AG04449 (cell line): ENCODE data around the gene MBTPS1.
A peak's percentile ranks its signal among the peaks of the same experiment; 100 is the strongest.

Source experiments
- CTCF ChIA-PET: fragments of 350-600 bp; formaldehyde crosslinking; extraction: SDS; loops from one replicate; lab custom pipeline; 2021; ENCODE audit warnings: antibody characterized with exemption; lab: Yijun Ruan, JAX
- POLR2A ChIA-PET: fragments of 400-600, 350-600 bp; formaldehyde crosslinking; extraction: SDS; loops from one replicate; lab custom pipeline; 2020; ENCODE audit warnings: antibody characterized with exemption, inconsistent platforms; lab: Yijun Ruan, JAX
- DNase-seq: peaks from one replicate; pipeline ENCODE4 v3.0.0-alpha.2; 2010; ENCODE audit warnings: low read depth, low spot score
- H3K4me3 ChIP-seq: 2 replicates; pipeline ENCODE4 v1.5.1; 2011; ENCODE audit warnings: low read depth, mild to moderate bottlenecking, control low read depth, low read length
- TF ChIP-seq, protein P1 (sequence below): IDR thresholded peaks from one replicate; pipeline ENCODE4 v1.5.1; 2011; ENCODE audit warnings: mild to moderate bottlenecking, moderate library complexity, low read length, control low read depth, inconsistent platforms; ENCODE audit not compliant: insufficient read depth; ENCODE audit errors: missing control alignments

The MBTPS1 gene

DNA sequence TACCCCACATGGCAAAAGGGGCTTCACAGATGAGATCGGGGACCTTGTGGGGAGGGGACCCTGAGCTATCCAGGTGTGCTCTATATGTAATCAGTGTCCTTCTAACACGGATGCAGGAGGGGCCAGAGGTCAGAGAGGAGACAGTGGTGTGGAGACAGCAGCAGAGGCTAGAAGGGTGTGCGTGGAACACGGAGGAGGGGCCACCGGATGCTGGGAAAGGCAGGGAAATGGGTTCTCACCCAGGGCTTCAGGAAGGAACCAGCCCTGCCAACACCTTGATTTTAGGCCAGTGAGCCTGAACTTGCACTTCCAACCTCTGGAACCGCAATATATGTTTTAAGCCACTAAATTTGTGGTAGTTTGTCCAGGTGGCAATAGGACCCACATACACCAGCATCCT is 69.5 kb downstream of the MBTPS1 start:
- H3K4me3 ChIP-seq: no peak overlapping the region
- ChIA-PET CTCF (interaction anchor here (1.3 to 3.3 kb wide), 4 partner anchors 11 to 38 kb away, joined by 5 to 12 read pairs (median 8); no protein-coding TSS in a partner anchor), POLR2A (no interaction called here)
- TF ChIP-seq, protein P1, sequence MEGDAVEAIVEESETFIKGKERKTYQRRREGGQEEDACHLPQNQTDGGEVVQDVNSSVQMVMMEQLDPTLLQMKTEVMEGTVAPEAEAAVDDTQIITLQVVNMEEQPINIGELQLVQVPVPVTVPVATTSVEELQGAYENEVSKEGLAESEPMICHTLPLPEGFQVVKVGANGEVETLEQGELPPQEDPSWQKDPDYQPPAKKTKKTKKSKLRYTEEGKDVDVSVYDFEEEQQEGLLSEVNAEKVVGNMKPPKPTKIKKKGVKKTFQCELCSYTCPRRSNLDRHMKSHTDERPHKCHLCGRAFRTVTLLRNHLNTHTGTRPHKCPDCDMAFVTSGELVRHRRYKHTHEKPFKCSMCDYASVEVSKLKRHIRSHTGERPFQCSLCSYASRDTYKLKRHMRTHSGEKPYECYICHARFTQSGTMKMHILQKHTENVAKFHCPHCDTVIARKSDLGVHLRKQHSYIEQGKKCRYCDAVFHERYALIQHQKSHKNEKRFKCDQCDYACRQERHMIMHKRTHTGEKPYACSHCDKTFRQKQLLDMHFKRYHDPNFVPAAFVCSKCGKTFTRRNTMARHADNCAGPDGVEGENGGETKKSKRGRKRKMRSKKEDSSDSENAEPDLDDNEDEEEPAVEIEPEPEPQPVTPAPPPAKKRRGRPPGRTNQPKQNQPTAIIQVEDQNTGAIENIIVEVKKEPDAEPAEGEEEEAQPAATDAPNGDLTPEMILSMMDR: no peak
- no peak for DNase-seq

DNA sequence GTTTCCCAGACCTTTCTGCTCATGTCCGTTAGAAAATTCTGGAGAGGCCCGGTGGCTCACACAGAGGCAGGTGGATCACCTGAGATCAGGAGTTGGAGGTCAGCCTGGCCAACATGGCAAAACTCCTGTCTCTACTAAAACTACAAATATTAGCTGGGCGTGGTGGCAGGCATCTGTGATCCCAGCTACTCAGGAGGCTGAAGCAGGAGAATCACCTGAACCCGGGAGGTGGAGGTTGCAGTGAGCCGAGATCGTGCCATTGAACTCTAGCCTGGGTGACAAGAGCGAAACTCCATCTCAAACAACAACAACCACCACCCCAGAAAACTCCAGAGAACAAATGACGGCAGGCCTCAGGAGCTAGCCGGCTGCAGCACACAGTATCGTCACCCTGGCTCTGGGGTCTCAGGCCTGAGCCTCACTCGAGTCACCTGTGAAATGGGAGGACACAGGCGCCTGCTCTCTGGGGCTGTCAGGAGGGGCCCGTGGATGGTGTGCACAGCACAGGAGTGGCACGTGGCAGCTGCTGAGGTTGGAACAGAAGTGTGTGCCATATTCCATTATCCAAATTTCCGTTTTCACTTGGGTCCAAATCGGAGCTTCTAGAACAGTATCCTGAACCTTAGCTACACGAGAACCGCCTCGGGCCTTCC is 70.8 kb downstream of the MBTPS1 start:
- no peak overlapping the region for H3K4me3 ChIP-seq
- DNase-seq: no peak
- ChIA-PET POLR2A (no interaction called here), CTCF (interaction anchor here (0.8 to 3.3 kb wide), 5 partner anchors 13 to 39 kb away, joined by 4 to 12 read pairs (median 6); no protein-coding TSS in a partner anchor)
- TF ChIP-seq, protein P1: no peak

DNA sequence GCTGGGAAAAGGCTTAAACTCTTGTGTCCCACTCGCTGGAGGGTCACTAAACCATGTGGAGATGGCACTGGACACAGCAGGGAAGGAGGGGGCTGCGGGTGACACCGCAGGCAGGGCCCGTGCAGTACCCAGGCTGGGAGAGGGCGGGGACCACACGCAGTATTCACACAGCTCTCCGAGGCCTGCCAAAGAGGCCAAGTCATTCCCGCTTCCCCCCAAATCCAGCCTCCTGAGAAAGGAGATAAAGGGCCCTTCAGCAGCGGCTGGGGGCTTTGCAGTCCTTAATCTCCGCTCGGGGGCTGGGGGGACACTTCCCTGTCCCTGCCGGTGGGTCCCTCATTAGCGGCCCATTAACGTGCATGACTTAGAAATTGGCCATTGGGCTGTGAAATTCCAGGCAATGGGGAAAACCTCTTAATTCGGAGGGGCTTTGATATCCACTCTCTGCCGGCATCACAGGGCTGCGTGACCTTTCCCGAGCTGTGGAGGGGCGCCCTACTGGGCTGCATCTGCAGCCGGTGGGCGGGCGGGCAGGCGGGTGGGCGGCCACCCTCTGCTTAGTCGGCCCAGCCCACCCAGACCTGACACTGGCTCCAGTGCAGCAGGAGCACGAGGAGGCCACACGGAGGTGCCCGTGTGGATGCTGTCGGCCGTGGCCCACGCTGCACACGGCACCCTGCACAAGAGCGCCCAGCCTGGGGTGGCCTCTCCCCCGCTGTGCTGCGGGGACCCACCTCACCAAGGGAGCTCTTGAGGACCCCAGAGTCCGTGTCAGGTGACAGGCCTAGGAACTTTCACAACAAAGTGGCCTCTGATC is 71.5 kb downstream of the MBTPS1 start:
- CTCF ChIA-PET: interaction anchor here (0.7 to 6.9 kb wide), 9 partner anchors 13 to 89 kb away, joined by 3 to 33 read pairs (median 9); no protein-coding TSS in a partner anchor
- POLR2A ChIA-PET: no interaction called here
- TF ChIP-seq, protein P1: no peak
- no peak for DNase-seq
- no peak overlapping the region for H3K4me3 ChIP-seq

DNA sequence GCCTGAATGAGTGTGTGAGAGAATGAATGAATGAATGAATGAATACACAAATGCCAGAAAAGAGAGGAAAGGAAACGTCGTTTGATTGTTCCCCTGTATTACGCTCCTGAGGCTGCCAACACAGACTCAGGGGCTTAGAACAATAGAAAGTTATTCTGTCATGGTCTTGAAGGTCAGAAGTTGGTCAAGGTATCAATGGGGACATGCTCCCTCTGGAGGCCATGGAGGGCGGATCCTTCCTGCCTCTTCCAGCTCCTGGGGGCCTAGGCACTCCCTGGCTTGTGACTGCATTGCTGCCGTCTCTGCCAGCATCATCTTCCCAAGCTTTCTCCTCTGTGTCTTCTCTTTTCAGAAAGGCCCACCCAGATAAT is 72.6 kb downstream of the MBTPS1 start:
- H3K4me3 ChIP-seq: no peak overlapping the region
- DNase-seq: no peak
- CTCF ChIA-PET: interaction anchor here (0.6 to 6.9 kb wide), 8 partner anchors 8 to 118 kb away, joined by 3 to 33 read pairs (median 6); no protein-coding TSS in a partner anchor
- POLR2A ChIA-PET: no interaction called here
- TF ChIP-seq, protein P1: peak; percentile 30

DNA sequence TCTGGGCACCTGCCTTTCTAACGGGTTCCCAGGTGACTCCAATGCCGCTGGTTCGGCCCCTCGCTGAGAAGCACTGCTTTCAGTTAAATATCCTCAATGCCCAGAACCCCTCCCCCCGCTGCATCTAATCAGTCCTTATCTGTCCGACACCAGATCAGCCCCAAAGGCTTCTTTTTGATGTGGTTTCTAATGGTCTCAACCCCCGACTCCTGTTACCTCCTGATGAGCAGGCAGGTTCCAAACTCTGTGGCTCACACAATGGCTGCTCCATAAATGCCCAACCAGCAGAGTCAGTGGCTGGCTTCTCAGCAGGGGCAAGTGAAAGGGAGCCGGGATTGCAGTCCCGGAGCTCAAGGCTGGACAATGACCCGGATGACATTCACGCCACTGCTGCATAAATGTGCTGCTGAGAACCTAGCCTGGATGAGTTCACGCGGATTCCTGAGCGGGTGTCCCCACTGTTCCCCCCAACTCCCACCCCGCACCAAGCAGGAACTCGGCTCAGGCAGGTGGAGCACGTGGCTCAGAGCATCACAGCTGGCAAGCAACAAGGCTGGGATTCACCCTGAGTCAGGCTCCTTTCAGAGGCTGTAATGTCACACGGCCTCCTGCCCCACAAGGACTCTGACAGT is 73.1 kb downstream of the MBTPS1 start:
- no peak for DNase-seq
- CTCF ChIA-PET: interaction anchor here (1.4 to 6.9 kb wide), 6 partner anchors 8 to 118 kb away, joined by 3 to 33 read pairs (median 8); no protein-coding TSS in a partner anchor
- POLR2A ChIA-PET: no interaction called here
- TF ChIP-seq, protein P1: no peak
- H3K4me3 ChIP-seq: no peak overlapping the region
